ENCODE data around the gene NEU3.

Gene NEU3

GRCh38 chr11:75066061-75066460 is 77.3 kb downstream of the NEU3 start:
- DNase-seq (ENCODE audit: low read depth) = peak; percentile 26
- TF ChIP-seq CTCF (conservative IDR thresholded peaks at IDR 0.05; ENCODE audit: low read depth, low read length) = no peak
- H3K4me3 ChIP-seq (ENCODE audit: low read depth, low read length) = no peak overlapping the region

All from choroid plexus epithelial cell (primary cell).